GM19438 (cell line): ENCODE data around the gene PTPN4.
A peak's percentile ranks its signal among the peaks of the same experiment; 100 is the strongest.
"Not testable (repeated sequence)": the region's sequence is repeated elsewhere in the genome, so short reads cannot be mapped to it uniquely, and the experiment has no call there.

ENCODE experiments used
- ATAC-seq: cut with Tn5 transposase; IDR thresholded peaks from one replicate; pipeline ENCODE4 v1.9.1; 2021; ENCODE audit warnings: low read depth; ENCODE audit not compliant: unreplicated experiment

The PTPN4 gene

DNA sequence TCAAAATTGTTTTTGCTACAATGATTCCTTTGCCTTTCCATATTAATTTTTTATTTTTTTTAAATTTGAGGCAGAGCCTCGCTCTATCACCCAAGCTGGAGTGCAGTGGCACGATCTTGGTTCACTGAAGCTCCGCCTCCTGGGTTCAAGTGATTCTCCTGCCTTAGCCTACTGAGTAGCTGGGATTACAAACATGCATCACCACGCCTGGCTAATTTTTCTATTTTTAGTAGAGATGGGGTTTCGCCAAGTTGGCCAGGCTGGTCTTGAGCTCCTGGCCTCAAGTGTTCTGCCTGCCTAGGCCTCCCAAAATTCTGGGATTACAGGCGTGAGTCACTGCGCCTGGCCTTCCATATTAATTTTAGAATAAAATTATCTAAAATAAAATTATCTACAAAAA, 41.3 kb downstream of the PTPN4 start:
- no peak for ATAC-seq

DNA sequence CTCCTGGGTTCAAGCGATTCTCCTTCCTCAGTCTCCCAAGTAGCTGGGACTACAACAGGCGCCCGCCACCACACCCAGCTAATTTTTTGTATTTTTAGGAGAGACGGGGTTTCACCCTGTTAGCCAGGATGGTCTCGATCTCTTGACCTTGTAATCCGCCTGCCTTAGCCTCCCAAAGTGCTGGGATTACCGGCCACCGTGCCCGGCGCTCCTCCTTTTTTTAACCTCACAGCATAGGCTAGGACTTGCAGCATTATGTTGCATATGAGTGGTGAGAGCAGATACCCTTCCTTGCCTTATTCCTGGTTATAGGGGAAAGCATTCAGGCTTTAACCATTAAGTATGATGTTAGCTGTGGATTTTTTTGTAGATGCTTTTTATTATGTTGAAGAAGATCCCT, 42.3 kb downstream of the PTPN4 start:
- not testable (repeated sequence) for ATAC-seq

DNA sequence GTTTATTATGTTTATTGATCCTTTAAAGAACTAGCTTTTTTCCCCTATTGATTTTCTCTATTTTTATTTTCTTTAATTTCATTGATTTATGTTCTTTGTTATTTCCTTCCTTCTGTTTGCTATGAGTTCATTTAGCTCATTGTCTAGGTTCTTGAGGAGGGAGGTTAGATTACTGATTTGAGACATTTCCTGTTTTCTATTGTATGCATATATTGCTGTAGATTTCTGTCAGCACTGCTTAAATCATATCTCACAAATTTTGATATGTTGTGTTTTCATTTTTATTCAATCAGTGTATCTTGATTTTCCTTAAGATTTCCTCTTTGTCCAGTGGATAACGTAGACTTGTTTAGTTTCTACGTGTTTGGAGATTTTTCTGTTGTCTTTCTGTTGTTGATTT, 43.4 kb downstream of the PTPN4 start:
- no peak for ATAC-seq

DNA sequence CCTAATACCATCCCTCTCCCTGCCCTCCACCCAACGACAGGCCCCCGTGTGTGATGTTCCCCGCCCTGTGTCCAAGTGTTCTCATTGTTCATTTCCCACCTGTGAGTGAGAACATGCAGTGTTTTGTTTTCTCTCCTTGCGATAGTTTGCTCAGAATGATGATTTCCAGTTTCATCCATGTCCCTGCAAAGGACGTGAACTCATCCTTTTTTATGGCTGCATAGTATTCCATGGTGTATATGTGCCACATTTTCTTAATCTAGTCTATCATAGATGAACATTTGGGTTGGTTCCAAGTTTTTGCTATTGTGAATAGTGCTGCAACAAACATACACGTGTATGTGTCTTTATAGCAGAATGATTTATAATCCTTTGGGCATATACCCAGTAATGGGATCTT, 44.7 kb downstream of the PTPN4 start:
- not testable (repeated sequence) for ATAC-seq

DNA sequence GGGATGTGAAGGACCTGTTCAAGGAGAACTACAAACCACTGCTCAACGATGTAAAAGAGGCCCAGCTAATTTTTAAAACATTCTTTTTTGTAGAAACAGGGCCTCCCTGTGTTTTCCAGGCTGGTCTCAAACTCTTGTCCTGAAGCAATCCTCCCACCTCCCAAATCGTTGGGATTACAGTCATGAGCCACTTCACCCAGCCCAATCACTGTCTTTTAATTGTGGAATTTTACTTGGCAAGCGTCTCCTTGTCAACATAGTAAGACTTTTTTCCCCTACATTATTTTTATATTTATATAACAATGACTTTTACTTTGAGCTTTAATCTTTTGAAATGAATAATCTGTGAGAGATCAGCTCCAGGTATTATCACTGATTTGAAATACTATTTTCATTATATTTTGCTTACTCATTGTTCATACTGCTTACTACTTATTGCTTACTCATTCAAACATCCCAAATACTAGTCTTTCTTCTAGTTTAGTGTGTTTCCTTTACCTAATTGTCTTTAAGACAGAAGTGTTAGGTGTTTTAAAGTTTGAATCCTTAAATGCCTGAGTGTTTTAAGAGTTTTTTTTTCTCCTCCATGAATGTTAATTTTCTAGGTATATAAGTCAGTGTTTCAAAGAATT, 48.9 kb downstream of the PTPN4 start:
- ATAC-seq: no peak

DNA sequence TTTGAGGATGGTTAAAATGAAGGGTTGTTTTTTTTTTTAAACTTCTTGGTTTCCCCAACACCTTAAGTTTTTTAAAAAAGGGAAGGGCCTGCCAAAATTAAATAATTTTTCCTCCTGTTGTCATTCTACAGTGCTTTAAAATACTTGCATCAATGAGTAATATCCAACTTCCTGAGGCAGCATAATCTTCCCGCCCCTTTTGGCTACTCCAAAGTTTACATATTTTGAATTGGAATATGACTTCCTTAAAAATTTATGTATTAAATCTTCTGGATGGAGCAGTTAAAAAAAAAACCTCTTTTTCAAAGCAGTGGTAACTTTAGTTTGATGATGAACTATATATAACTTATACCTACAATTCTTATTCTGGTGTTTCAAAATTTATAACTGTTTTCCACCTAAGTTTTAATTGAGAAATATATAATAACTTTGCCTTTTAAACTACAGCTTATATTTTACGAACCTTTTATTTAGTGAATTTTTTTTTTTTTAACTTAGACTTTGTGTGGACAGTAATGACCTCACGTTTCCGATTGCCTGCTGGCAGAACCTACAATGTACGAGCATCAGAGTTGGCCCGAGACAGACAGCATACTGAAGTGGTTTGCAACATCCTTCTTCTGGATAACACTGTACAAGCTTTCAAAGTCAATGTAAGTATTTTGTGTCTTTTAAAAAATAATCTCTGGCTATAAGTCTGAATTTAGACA, 49.8 kb downstream of the PTPN4 start:
- no peak for ATAC-seq

DNA sequence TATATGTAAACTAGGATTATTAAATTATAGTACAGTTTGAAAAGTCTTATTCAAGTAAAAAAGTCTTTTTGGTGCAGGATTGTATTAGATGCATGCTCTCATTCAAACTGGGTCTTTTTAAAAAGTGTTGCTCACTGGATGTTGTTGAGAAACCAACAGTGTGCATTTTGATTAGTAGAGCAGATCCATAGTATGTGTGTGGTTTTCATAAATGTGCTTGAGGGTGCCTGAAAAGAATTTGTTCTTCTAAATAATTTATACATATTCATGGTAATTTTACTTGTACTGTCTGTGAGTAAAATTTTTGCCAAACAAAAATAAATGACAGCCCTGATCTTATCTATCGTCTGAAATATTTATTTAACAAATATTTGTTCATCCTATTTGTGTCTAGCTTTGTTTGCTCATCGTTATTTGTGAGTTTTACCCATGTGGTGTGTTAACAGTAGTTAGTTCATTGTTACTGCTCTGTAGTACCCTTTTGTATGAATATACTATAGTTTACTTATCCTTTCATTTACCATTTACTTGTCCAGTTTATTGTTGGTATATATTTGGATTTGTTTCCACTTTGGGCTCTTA, 50.4 kb downstream of the PTPN4 start:
- ATAC-seq: no peak

DNA sequence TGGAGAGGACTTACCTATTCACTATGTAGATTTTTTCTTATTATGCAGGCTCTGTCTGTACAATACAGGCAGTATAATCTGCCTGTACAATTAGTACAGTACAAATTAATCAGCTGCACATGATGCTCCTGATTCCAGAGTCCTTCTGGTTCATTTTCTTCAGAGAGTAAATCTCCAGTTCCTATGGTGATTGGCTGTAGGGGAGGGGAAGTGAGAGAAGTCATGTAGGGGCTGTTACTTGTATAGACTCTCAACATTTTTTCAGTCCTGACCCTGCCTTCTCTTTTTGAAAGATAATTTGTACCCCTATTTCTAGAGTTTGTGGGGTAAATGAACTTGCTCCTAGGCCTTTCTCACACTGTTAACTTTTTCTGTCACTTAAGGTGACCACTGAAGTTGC, 54.5 kb downstream of the PTPN4 start:
- ATAC-seq: no peak

DNA sequence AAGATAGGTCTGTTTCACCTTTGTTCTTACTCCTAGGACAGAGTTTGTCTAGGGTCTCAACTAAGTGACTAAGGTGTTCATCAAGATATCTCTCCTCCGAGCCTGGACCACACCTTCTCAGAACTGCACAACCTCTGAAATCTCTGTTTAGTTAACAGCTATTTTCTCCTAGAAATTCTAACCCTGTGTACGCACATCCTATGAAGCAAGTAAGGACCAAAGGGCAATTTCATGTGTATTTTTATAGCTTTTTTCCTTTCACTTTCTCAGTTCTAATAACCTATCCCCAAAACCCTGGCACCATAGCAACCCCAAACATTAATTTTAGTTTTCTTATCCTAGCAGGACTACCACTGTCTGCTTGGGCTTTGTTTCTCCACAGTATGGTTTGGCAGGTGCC, 59.1 kb downstream of the PTPN4 start:
- ATAC-seq: no peak

DNA sequence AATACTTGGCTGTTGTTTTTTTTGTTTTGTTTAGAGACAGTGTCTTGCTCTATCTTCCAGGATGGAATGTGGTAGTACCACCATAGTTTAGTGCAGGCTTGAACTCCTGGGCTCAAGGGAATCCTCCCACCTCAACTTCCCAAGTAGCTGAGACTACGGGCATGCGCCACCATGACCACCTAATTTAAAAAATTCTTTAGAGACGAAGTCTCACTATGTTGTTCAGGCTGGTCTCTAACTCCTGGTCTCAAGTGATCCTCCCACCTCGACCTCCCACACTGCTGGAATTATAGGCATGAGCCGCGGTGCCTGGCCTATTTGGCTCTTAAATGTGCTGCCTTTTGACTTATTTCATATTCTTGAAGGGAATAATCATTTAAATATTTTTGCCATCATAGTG, 60.1 kb downstream of the PTPN4 start:
- no peak for ATAC-seq

DNA sequence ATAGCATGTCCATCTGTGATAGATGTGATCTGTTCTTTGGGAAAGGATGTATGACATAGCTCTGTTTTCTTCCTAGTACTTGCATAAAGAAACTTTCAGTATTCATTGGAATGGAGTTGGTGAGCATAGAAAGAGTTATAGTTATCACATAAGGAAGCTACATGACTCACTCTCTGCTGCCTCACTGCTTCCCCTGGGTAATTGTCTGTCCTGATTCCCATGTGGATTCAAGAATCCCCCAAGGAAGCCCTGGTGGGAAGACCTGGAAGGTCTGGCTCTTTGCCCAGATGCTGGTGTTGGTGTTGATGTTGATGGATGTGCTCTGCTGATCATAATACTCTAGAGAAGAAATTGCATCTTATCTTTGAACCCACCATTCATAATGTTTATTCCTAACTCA, 60.6 kb downstream of the PTPN4 start:
- ATAC-seq: no peak

DNA sequence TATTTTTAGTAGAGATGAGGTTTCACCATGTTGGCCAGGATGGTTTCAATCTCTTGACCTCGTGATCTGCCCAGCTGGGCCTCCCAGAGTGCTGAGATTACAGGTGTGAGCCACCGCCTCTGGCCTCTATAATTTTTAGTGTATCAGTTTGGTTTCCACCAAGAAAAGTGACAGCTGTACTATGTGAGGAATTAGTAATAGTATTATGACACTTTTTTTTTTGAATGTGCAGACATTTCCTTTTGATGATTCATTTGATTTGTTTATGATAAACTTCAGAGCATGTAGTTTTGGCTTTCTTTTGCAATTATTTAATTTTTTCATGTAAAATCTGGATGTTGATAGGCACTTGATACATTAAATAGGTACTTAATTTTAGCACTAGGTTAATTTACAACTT, 61.5 kb downstream of the PTPN4 start:
- no peak for ATAC-seq

DNA sequence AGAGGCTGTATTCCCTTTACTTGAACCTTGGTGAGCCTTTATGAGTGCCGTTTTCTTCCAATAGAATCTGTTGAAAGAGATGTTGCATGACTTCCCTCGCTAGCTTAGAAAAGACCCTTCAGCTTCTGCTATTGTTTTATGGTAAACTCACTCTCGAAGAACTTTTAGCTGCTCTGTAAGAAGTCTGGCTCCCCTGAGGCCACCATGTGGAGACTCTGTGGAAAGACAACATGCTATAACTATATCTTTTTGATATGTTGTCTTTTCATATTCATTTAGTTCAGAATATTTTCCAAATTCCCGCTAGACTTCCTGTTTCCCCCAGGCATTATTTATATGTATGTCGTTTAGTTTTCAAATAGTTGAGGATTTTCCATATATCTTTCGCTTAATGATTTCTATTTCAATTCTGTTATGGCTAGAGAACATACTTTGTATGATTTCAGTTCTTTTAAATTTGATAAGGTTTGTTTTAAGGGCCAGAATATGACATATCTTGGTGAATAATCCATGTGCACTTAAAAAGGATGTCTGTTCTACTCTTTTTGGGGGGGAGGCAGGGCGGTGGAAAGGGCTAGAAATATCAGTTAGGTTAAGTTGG, 64.1 kb downstream of the PTPN4 start:
- ATAC-seq: no peak

DNA sequence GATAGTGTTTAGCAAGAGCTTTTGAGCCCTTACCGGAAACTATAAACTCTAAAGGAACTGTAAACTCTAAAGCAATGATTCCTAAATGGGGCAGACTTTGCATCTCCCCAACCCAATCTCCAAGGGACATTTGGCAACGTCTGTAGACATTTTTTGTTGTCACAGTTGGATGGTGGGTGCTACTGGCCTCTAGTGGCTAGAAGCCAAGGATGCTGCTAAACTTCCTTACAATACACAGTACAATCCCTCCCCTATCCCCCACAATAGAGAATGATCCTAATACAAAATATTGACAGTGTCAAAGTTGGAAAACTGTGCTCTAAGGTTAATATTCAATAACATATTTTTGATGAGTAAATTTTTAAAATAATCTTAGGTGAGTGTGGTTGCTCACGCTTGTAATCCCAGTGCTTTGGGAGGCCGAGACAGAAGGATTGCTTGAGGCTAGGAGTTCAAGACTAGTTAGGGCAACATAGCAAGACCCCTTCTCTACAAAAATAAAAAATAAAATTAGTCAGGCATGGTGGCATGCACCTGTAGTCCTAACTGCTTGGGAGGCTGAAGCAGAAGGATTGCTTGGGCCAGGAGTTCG, 66.7 kb downstream of the PTPN4 start:
- ATAC-seq: peak; percentile 83

DNA sequence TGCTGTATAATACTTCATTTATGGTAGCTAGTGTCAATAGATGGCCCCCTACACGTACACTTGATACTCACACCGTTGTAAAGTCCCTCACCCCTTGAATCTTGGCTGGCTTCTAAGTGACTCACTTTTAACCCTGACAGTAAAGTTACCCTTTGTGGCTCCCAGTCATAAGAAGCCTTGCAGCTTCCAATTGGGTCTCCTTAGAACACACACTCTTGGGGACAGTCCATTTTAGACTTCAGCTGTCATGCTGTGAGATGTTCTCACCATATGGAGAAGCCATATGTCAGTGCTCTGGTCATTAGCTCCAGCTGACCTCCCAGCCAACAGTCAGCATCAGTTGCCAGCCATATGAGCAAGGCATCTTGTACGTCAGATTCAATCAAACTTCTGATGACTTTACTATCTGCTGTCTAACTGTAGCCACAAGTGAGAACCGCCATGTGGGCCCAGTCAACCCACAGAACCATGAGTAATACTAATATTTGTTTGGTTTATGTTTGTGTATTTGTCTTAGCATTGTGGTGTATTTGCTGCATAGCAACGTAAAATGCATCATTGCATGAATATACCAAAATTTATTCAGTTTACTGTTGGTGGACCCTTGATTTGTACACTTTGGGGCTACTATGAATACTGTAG, 68.3 kb downstream of the PTPN4 start:
- ATAC-seq: no peak

DNA sequence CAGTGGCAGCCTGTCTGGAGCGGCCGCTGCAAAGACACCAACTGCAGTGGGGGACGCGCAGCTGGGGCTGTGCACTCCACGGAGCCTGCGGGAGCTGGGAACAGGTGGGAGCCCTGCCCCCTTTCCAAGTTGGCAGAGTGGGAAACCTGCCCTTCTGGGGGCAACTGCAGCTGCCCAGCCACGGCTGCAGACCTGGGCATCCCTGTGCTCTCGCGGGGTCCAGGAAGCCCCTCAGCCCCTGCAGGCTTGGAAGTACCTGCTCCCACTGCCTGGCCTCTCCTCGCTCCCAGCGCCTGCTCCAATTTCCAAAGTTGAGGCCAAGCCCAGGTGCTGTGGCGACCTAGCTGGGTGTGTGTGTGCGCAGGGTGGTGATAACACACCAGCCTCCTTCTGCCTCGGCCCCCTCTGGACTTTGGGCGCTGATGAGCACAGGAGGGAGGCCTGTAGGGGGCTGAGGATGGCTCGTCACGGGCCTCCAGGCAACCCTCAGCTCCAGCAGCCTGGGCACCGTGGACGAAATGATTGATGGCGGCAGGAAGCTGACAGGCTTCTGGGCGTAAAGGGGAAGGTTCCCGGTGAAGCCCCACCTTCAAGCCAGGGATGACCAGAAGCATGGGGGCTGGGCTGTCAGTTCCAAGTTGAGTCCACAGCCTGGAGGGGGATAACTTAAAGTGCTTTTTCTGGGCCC, 76.9 kb downstream of the PTPN4 start:
- ATAC-seq: no peak

DNA sequence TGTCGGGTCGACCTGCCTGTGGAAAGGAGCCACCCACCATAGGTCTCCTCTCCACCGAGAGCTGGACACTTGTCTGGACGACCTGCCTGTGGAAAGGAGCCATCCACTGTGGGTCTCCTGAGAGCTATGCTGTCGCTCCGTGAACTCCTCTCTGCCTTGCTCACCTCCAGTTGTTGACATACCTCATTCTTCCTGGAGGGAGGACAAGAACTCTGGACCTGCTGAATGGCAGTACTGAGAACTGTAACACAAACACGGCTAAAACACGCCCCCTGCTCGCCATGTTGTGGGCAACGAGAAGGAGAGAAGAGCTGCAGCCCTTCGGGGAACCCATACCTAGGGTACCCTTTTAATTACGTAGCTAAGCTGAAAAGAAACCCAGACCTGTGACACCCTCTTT, 77.6 kb downstream of the PTPN4 start:
- no peak for ATAC-seq

DNA sequence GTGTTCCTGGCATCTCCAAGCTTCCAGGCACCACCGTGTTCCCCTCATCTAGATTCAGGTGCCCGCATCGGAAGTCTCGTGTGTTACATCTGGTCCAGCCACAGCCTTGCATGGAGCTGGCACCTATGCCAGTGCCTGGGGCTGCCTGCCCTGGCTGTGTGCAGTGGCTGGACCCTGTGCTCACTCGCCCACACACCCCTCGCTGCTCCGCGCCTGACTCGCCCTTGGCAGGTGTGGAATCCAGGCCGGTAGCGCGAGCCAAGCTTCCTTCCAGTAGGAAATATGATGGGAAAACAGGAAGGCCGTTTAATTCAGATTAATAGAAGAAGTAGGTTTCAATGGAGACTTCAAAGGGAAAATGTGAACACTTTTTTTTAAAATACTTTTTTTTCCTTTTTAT, 78.0 kb downstream of the PTPN4 start:
- ATAC-seq: no peak

DNA sequence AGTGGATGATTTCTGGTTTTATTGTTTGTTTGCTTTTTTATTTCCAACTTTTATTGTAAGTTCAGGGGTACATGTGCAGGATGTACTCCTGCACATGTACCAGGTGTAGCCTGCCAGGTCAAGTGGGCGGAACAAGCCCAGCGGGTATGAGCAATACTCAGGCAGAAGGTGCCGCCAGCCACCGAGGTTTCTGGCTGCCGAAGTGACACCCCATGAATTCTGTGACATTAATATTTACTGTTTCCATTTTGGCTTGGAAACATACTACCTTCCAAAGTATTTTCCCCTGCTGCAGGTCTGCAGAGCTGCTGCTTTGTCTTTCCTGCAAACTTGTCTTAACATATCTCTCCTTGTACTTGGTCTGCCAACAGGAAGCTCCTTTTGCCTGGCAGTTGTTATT, 78.5 kb downstream of the PTPN4 start:
- no peak for ATAC-seq

DNA sequence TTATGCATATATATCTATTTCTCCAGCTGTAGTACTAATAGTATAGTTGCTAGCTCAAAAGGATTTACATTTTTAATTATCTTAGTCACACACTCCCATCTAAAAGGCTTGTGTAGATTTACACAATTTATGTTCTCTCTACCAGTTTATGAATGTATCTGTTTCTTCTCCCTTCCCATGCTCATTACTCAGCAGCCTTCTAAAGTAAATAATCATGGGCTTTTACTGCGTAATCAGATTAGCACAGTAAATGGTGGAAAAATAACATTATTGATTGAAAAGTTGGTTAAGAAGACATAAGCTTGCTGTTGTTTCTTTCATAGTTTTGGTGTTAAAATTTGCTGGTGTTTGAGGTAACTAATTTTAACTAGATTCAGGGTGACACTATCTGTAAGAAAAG, 81.8 kb downstream of the PTPN4 start:
- ATAC-seq: no peak
